Activated naive CD8-positive, alpha-beta T cell (primary cell): Measurements from ENCODE around the gene CHSY1.

ENCODE experiments used
- H3K27ac Mint-ChIP-seq: one replicate; pipeline ENCODE4 v1.8.0; 2021; ENCODE audit warnings: mixed read lengths
- H3K27me3 Mint-ChIP-seq: one replicate; pipeline ENCODE4 v1.8.0; 2021; ENCODE audit warnings: mixed read lengths
- H3K36me3 Mint-ChIP-seq: one replicate; pipeline ENCODE4 v1.8.0; 2021; ENCODE audit warnings: mixed read lengths
- H3K4me1 Mint-ChIP-seq: one replicate; pipeline ENCODE4 v1.8.0; 2021; ENCODE audit warnings: low read depth, mixed read lengths
- H3K4me3 Mint-ChIP-seq: one replicate; pipeline ENCODE4 v1.8.0; 2021; ENCODE audit warnings: mild to moderate bottlenecking, mixed read lengths
- H3K9me3 Mint-ChIP-seq: one replicate; pipeline ENCODE4 v1.8.0; 2021; ENCODE audit warnings: low read depth, mixed read lengths

CHSY1 gene

GRCh38 chr15:101183931-101184305 is 67.9 kb downstream of the CHSY1 start:
- Mint-ChIP-seq H3K4me3 (no peak overlapping the region), H3K36me3 (peaks cover 17% of the 10 kb centered on the region), H3K27ac (peak overlapping the region; percentile 82), H3K27me3 (no peaks in the 10 kb centered on the region), H3K4me1 (peaks cover 68% of the 10 kb centered on the region), H3K9me3 (no peaks in the 10 kb centered on the region)

- peak overlapping the region; percentile 82 for H3K27ac Mint-ChIP-seq
- peaks cover 62% of the 10 kb centered on the region for H3K4me1 Mint-ChIP-seq
- H3K36me3 Mint-ChIP-seq = peaks cover 21% of the 10 kb centered on the region
- no peaks in the 10 kb centered on the region for H3K9me3 Mint-ChIP-seq
- no peak overlapping the region for H3K4me3 Mint-ChIP-seq
- H3K27me3 Mint-ChIP-seq = no peaks in the 10 kb centered on the region
Observed at GRCh38 chr15:101183226-101183930, 68.5 kb downstream of the CHSY1 start.

- peak overlapping the region; percentile 72 for H3K27ac Mint-ChIP-seq
- H3K4me1 Mint-ChIP-seq = peaks cover 52% of the 10 kb centered on the region
- no peaks in the 10 kb centered on the region for H3K9me3 Mint-ChIP-seq
- peaks cover 25% of the 10 kb centered on the region for H3K36me3 Mint-ChIP-seq
- no peaks in the 10 kb centered on the region for H3K27me3 Mint-ChIP-seq
- H3K4me3 Mint-ChIP-seq = no peak overlapping the region
Observed at GRCh38 chr15:101182215-101182614, 69.6 kb downstream of the CHSY1 start.

- Mint-ChIP-seq H3K36me3 (peaks cover 28% of the 10 kb centered on the region), H3K4me1 (peaks cover 45% of the 10 kb centered on the region), H3K9me3 (no peaks in the 10 kb centered on the region), H3K4me3 (peak overlapping the region; percentile 44), H3K27ac (peak overlapping the region; percentile 92), H3K27me3 (no peaks in the 10 kb centered on the region)
Observed at GRCh38 chr15:101181349-101181748, 70.5 kb downstream of the CHSY1 start.

GRCh38 chr15:101180620-101181307 is 71.1 kb downstream of the CHSY1 start:
- Mint-ChIP-seq H3K4me1 (peaks cover 50% of the 10 kb centered on the region), H3K36me3 (peaks cover 30% of the 10 kb centered on the region), H3K27me3 (no peaks in the 10 kb centered on the region), H3K27ac (peak overlapping the region; percentile 92), H3K4me3 (peak overlapping the region; percentile 44), H3K9me3 (no peaks in the 10 kb centered on the region)

- no peaks in the 10 kb centered on the region for H3K9me3 Mint-ChIP-seq
- peak overlapping the region; percentile 92 for H3K27ac Mint-ChIP-seq
- peaks cover 50% of the 10 kb centered on the region for H3K4me1 Mint-ChIP-seq
- H3K36me3 Mint-ChIP-seq = peaks cover 28% of the 10 kb centered on the region
- H3K4me3 Mint-ChIP-seq = no peak overlapping the region
- no peaks in the 10 kb centered on the region for H3K27me3 Mint-ChIP-seq
Observed at GRCh38 chr15:101179341-101180153, 72.3 kb downstream of the CHSY1 start.

GRCh38 chr15:101178931-101179330 is 72.9 kb downstream of the CHSY1 start:
- Mint-ChIP-seq H3K4me3 (no peak overlapping the region), H3K9me3 (no peaks in the 10 kb centered on the region), H3K27me3 (no peaks in the 10 kb centered on the region), H3K27ac (peak overlapping the region; percentile 70), H3K36me3 (peaks cover 28% of the 10 kb centered on the region), H3K4me1 (peaks cover 48% of the 10 kb centered on the region)

GRCh38 chr15:101178479-101178878 is 73.4 kb downstream of the CHSY1 start:
- Mint-ChIP-seq H3K27me3 (no peaks in the 10 kb centered on the region), H3K4me3 (no peak overlapping the region), H3K9me3 (no peaks in the 10 kb centered on the region), H3K27ac (peak overlapping the region; percentile 70), H3K36me3 (peaks cover 28% of the 10 kb centered on the region), H3K4me1 (peaks cover 45% of the 10 kb centered on the region)

- Mint-ChIP-seq H3K4me3 (no peak overlapping the region), H3K27ac (no peak overlapping the region), H3K27me3 (no peaks in the 10 kb centered on the region), H3K4me1 (peaks cover 39% of the 10 kb centered on the region), H3K9me3 (no peaks in the 10 kb centered on the region), H3K36me3 (peaks cover 26% of the 10 kb centered on the region)
Observed at GRCh38 chr15:101177866-101178265, 74.0 kb downstream of the CHSY1 start.

GRCh38 chr15:101176625-101177024 is 75.2 kb downstream of the CHSY1 start:
- peaks cover 22% of the 10 kb centered on the region for H3K36me3 Mint-ChIP-seq
- H3K9me3 Mint-ChIP-seq = no peaks in the 10 kb centered on the region
- H3K4me3 Mint-ChIP-seq = no peak overlapping the region
- H3K4me1 Mint-ChIP-seq = peaks cover 27% of the 10 kb centered on the region
- H3K27ac Mint-ChIP-seq = peak overlapping the region; percentile 28
- H3K27me3 Mint-ChIP-seq = no peaks in the 10 kb centered on the region

- Mint-ChIP-seq H3K27me3 (no peaks in the 10 kb centered on the region), H3K9me3 (no peaks in the 10 kb centered on the region), H3K36me3 (peaks cover 16% of the 10 kb centered on the region), H3K4me3 (no peak overlapping the region), H3K27ac (no peak overlapping the region), H3K4me1 (peaks cover 14% of the 10 kb centered on the region)
Observed at GRCh38 chr15:101175401-101175800, 76.4 kb downstream of the CHSY1 start.

GRCh38 chr15:101174152-101174920 is 77.5 kb downstream of the CHSY1 start:
- H3K27me3 Mint-ChIP-seq = no peaks in the 10 kb centered on the region
- peak overlapping the region; percentile 46 for H3K27ac Mint-ChIP-seq
- H3K36me3 Mint-ChIP-seq = peaks cover 16% of the 10 kb centered on the region
- no peak overlapping the region for H3K4me3 Mint-ChIP-seq
- peaks cover 11% of the 10 kb centered on the region for H3K4me1 Mint-ChIP-seq
- H3K9me3 Mint-ChIP-seq = no peaks in the 10 kb centered on the region

- no peaks in the 10 kb centered on the region for H3K27me3 Mint-ChIP-seq
- H3K4me1 Mint-ChIP-seq = peaks cover 16% of the 10 kb centered on the region
- H3K36me3 Mint-ChIP-seq = peaks cover 12% of the 10 kb centered on the region
- no peak overlapping the region for H3K27ac Mint-ChIP-seq
- no peak overlapping the region for H3K4me3 Mint-ChIP-seq
- H3K9me3 Mint-ChIP-seq = no peaks in the 10 kb centered on the region
Observed at GRCh38 chr15:101173233-101174119, 78.4 kb downstream of the CHSY1 start.
